ENCODE data around the gene FBXO4. TPM values are rescaled to one million over a fixed set of nuclear protein-coding genes. Genes with fewer than 3 reads are reported as not detected.

Gene FBXO4
- total RNA-seq, 1 experiment from 2014 or later, result 9.6 TPM

DNA sequence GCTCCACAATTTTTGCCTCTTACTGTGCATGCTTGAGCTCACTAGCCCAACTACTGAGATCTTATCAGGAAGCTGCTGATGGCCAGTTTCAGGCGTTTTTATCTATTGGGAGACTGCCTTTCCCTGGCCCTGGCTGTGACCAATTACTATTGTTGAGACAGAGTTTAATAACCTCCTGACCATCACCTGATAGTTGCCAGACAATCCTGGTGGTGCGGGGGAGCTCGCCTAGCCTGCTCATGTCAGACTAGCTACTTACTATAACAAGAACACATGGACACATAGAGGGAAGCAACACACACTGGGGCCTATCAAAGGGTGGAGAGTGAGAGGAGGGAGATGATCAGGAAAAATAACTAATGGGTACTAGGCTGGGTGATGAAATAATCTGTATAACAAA, 41.8 kb upstream of the FBXO4 start:
- ChIA-PET POLR2A (ENCODE audit: low non-redundant PET) (interaction anchor here (0.6 kb wide), 1 partner anchor 1657 kb away, joined by 3 read pairs; no protein-coding TSS in a partner anchor), CTCF (no interaction called here)
- DNase-seq (ENCODE audit: low spot score), result no peak
- H3K4me3 ChIP-seq (ENCODE audit: low read depth, low read length, poor library complexity, severe bottlenecking), result no peak overlapping the region
- no TSS peak for BruUV-seq (replicated peaks)
- no peaks in the 10 kb centered on the region for H3K36me3 ChIP-seq (ENCODE audit: insufficient read depth, low read length, poor library complexity, severe bottlenecking)
- no peaks in the 10 kb centered on the region for H3K27me3 ChIP-seq (replicated peaks; ENCODE audit: insufficient read depth, low read depth, low read length, poor library complexity)
- H3K27ac ChIP-seq (ENCODE audit: low read depth, low read length, poor library complexity, severe bottlenecking), result no peak overlapping the region
- H3K9me3 ChIP-seq (ENCODE audit: low read depth, low read length, poor library complexity, severe bottlenecking), result no peaks in the 10 kb centered on the region
- intact Hi-C loops (cut with micrococcal nuclease; ENCODE audit: unreplicated experiment), result no loop called here
- H3K4me1 ChIP-seq (ENCODE audit: insufficient read depth, low read length, poor library complexity, severe bottlenecking), result no peaks in the 10 kb centered on the region
- no peak for TF ChIP-seq CTCF (conservative IDR thresholded peaks at IDR 0.05; ENCODE audit: low read depth, low read length)
- no peak for TF ChIP-seq EZH2 (IDR thresholded peaks at IDR 0.05; ENCODE audit: borderline replicate concordance, low read depth, low read length, poor library complexity, severe bottlenecking)

DNA sequence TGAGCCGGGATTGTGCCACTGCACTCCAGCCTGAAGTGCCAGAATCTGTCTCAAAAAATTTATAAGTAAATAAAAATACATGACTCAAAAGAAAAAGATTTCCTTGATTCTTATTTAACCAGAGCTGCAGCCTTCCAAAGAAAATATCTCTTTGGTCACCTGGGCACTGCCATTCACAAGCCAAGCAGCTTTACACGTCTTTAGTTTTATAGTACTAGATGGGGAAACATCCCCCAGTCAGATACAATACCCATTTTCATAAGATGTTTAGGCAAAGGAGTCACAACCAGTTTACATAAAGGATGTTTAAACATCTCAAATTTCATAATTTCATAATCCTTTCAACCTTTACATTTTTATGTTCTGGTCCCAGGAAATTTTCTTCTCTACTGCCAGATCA, 41.1 kb upstream of the FBXO4 start:
- no peaks in the 10 kb centered on the region for H3K36me3 ChIP-seq (ENCODE audit: insufficient read depth, low read length, poor library complexity, severe bottlenecking)
- no TSS peak for BruUV-seq (replicated peaks)
- intact Hi-C loops (cut with micrococcal nuclease; ENCODE audit: unreplicated experiment), result no loop called here
- H3K4me1 ChIP-seq (ENCODE audit: insufficient read depth, low read length, poor library complexity, severe bottlenecking), result no peaks in the 10 kb centered on the region
- ChIA-PET CTCF (no interaction called here), POLR2A (ENCODE audit: low non-redundant PET) (no interaction called here)
- H3K27me3 ChIP-seq (replicated peaks; ENCODE audit: insufficient read depth, low read depth, low read length, poor library complexity), result no peaks in the 10 kb centered on the region
- TF ChIP-seq EZH2 (IDR thresholded peaks at IDR 0.05; ENCODE audit: borderline replicate concordance, low read depth, low read length, poor library complexity, severe bottlenecking), result no peak
- no peak for TF ChIP-seq CTCF (conservative IDR thresholded peaks at IDR 0.05; ENCODE audit: low read depth, low read length)
- H3K27ac ChIP-seq (ENCODE audit: low read depth, low read length, poor library complexity, severe bottlenecking), result no peak overlapping the region
- H3K4me3 ChIP-seq (ENCODE audit: low read depth, low read length, poor library complexity, severe bottlenecking), result no peak overlapping the region
- H3K9me3 ChIP-seq (ENCODE audit: low read depth, low read length, poor library complexity, severe bottlenecking), result no peaks in the 10 kb centered on the region
- no peak for DNase-seq (ENCODE audit: low spot score)

- ChIA-PET POLR2A (ENCODE audit: low non-redundant PET) (no interaction called here), CTCF (no interaction called here)
- intact Hi-C loops (cut with micrococcal nuclease; ENCODE audit: unreplicated experiment), result no loop called here
- no peak overlapping the region for H3K4me3 ChIP-seq (ENCODE audit: low read depth, low read length, poor library complexity, severe bottlenecking)
- no peaks in the 10 kb centered on the region for H3K4me1 ChIP-seq (ENCODE audit: insufficient read depth, low read length, poor library complexity, severe bottlenecking)
- BruUV-seq (replicated peaks), result no TSS peak
- no peak for DNase-seq (ENCODE audit: low spot score)
- H3K27ac ChIP-seq (ENCODE audit: low read depth, low read length, poor library complexity, severe bottlenecking), result no peak overlapping the region
- H3K27me3 ChIP-seq (replicated peaks; ENCODE audit: insufficient read depth, low read depth, low read length, poor library complexity), result no peaks in the 10 kb centered on the region
- TF ChIP-seq EZH2 (IDR thresholded peaks at IDR 0.05; ENCODE audit: borderline replicate concordance, low read depth, low read length, poor library complexity, severe bottlenecking) (no peak), CTCF (conservative IDR thresholded peaks at IDR 0.05; ENCODE audit: low read depth, low read length) (no peak)
- no peaks in the 10 kb centered on the region for H3K36me3 ChIP-seq (ENCODE audit: insufficient read depth, low read length, poor library complexity, severe bottlenecking)
- no peaks in the 10 kb centered on the region for H3K9me3 ChIP-seq (ENCODE audit: low read depth, low read length, poor library complexity, severe bottlenecking)
Observed at GRCh38 chr5:41885286-41885685, 39.8 kb upstream of the FBXO4 start.
